ENCODE measurements around the gene LHX4. TPM values are rescaled to one million over a fixed set of nuclear protein-coding genes. Genes with fewer than 3 reads are reported as not detected.

LHX4 gene
- 1 to 10 TPM in 1 of 4 donors, under 1 TPM in 3; 0.18 to 2.9 (median 0.25) TPM for polyA plus RNA-seq
- long read RNA-seq, donor 1: 0 reads
- long read RNA-seq, donor 2, partial matches to known transcripts: 0 of 14 reads
- long read RNA-seq, donor 2, other reads (novel, unspliced or antisense): 14 of 14 reads
- long read RNA-seq, donor 3: 0 reads
- long read RNA-seq, donor 4: 0 reads
- long read RNA-seq, donor 5: 0 reads
- long read RNA-seq, donor 6: 0 reads
- long read RNA-seq, donor 7: 0 reads
- long read RNA-seq, donor 8: 0 reads
- long read RNA-seq, donor 9: 0 reads
- long read RNA-seq, donor 10, partial matches to known transcripts: 66 of 66 reads
- long read RNA-seq, donor 10, other reads (novel, unspliced or antisense): 0 of 66 reads

DNA sequence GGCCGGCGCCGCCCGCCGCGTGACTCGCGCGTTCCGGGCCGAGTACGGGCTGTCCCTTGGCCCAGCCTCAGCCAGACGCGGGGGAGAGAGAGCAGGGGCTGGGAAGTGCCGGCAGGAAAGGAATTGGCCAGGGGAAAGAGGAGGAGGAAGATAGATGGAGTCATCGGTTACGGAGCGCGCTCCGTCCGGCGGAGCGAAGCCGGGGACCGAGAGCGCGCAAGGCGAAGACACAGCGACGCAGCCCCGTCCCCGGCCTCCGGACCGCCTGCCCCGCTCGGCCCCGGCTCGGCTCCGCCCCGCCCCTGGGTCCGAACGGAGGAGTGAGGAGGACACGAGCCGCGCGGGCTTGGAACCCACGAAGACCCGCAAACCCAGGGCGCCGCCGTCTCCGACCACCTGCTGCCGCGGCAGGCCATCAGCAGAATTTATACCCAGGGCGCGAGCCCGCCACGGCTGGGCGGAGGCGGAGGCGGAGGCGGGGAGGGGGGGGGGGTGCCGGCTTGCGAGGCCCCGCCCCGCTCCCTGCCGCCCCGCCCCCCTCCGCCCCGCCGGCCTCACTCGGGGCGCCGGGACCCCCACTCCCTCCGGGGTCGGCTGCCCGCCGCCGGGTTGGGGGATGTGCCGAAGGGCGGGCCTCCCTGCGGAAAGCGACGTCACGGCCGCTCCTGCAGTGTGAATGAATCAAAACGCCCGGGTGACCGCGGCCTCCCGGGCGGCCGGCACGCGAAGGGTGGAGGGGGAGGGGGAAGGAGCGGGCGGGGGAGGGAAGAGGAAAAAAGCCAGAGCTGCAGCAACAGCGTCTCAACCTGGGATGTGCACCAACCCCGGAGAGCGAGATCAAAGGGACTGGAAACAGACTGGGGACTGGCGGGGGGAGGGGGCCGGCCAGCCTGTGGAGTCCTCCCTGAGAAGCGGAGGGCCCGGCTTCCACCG is at the start of gene LHX4:
TSS of gene LHX4 (plus strand) at position 782 of the 933 bp plus-strand sequence. CDS start 266 bp downstream, outside the sequence.
- peak in 1 of 2 donors; percentile 57 for DNase-seq
- 0 to 1% (median 1%) methylated on average over 59 to 104 of the region's 105 CpGs for WGBS, 3 donors

DNA sequence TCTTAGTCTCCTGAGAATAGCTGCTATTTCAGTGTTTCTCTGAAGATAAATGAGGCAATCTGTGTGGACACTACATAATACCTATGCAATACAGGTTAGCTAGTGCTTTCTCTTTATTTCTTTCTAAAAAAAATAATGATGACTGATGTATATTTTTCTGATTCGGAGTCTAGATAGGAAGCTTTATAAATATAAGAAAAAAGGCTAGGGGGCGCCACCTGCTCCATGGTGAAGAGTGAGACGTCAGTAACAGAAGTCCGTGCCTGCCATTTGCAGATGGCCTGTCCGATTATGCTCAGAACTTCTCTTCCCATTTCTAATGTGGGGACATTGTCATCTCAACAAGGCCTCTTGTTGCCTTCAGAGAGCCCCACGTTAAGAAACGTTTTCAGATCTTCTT is 49.0 kb upstream of the LHX4 start:
- no peak for DNase-seq
- Histone ChIP-seq H3K4me3 (ENCODE audit: low read depth in 1 of 3, low read length in 3 of 3) (no peak overlapping the region), H3K4me1 (ENCODE audit: control insufficient read depth in 3 of 3, insufficient read depth in 2 of 3, low read depth in 1 of 3, low read length in 2 of 3) (no peaks in the 10 kb centered on the region), H3K9me3 (ENCODE audit: control insufficient read depth in 2 of 2, insufficient read depth in 1 of 2, low read depth in 1 of 2, low read length in 1 of 2) (no peaks in the 10 kb centered on the region), H3K36me3 (ENCODE audit: control insufficient read depth in 3 of 3, insufficient read depth in 2 of 3, low read depth in 1 of 3, low read length in 3 of 3) (peaks cover 5 to 42% (median 9%) of the 10 kb centered on the region in 3 donors), H3K27me3 (ENCODE audit: control insufficient read depth in 3 of 3, insufficient read depth in 3 of 3, low read length in 3 of 3) (no peaks in the 10 kb centered on the region), H3K27ac (ENCODE audit: low read depth in 1 of 3, low read length in 2 of 3) (no peak overlapping the region)
- WGBS, 3 donors: 85% methylated on average over 7 of the region's 7 CpGs
- FAIRE-seq: no peak

More for the DNA sequence above, at the start of gene LHX4:
- Histone ChIP-seq H3K27ac (ENCODE audit: low read depth in 1 of 3, low read length in 2 of 3) (no peak within 1 kb of the TSS), H3K4me1 (ENCODE audit: control insufficient read depth in 3 of 3, insufficient read depth in 2 of 3, low read depth in 1 of 3, low read length in 2 of 3) (peaks cover 4 to 13% (median 5%) of the 10 kb centered on the region in 3 donors), H3K36me3 (ENCODE audit: control insufficient read depth in 3 of 3, insufficient read depth in 2 of 3, low read depth in 1 of 3, low read length in 3 of 3) (no peaks in the 10 kb centered on the region), H3K4me3 (ENCODE audit: low read depth in 1 of 3, low read length in 3 of 3) (peak within 1 kb of the TSS; percentile 15 to 71 (median 34)), H3K27me3 (ENCODE audit: control insufficient read depth in 3 of 3, insufficient read depth in 3 of 3, low read length in 3 of 3) (peaks cover 20 to 90% (median 54%) of the 10 kb centered on the region in 3 donors), H3K9me3 (ENCODE audit: control insufficient read depth in 2 of 2, insufficient read depth in 1 of 2, low read depth in 1 of 2, low read length in 1 of 2) (peaks cover 0 to 3% of the 10 kb centered on the region in 2 donors)
- FAIRE-seq: no peak

DNA sequence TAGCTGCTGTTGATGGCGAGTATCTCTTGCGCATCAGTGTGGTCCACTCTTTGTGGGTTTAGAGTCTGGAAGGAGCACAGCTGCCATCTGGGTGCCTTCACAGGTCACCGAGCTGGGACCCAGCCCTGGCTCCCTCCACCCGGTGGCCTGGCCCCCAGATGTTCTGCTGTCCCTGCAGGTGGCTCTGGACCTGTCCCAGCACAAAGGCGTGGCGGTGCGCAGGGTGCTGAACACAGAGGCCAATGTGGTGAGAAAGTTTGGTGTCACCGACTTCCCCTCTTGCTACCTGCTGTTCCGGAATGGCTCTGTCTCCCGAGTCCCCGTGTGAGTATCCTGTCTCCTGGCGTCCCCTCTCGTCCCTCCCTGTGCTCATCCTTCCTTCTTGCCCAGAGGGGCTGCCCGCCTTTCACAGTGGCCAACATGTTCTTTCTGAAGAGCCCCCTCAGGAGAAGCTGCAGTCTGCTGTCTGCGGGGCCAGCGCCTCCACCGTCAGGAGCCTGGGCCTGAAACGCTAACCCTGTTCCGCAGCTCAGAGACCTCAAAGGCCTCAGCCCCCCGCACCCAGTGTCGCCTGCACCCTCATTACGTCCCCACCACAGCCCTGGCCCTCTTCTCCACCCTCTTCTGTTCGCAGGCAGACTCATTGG is 47.9 kb upstream of the LHX4 start:
- H3K9me3 ChIP-seq (ENCODE audit: control insufficient read depth in 2 of 2, insufficient read depth in 1 of 2, low read depth in 1 of 2, low read length in 1 of 2): no peaks in the 10 kb centered on the region
- H3K4me3 ChIP-seq (ENCODE audit: low read depth in 1 of 3, low read length in 3 of 3): no peak overlapping the region
- H3K27ac ChIP-seq (ENCODE audit: low read depth in 1 of 3, low read length in 2 of 3): no peak overlapping the region
- FAIRE-seq: no peak
- no peaks in the 10 kb centered on the region for H3K4me1 ChIP-seq (ENCODE audit: control insufficient read depth in 3 of 3, insufficient read depth in 2 of 3, low read depth in 1 of 3, low read length in 2 of 3)
- H3K36me3 ChIP-seq (ENCODE audit: control insufficient read depth in 3 of 3, insufficient read depth in 2 of 3, low read depth in 1 of 3, low read length in 3 of 3): peaks cover 7 to 46% (median 7%) of the 10 kb centered on the region in 3 donors
- H3K27me3 ChIP-seq (ENCODE audit: control insufficient read depth in 3 of 3, insufficient read depth in 3 of 3, low read length in 3 of 3): no peaks in the 10 kb centered on the region
- no peak for DNase-seq
- WGBS, 3 donors: 92 to 96% (median 95%) methylated on average over 23 of the region's 23 CpGs

GRCh38 chr1:180182643-180183311 is 47.3 kb upstream of the LHX4 start:
- DNase-seq (no peak), FAIRE-seq (no peak)
- WGBS, 3 donors: 90 to 94% (median 93%) methylated on average over 21 to 22 of the region's 22 CpGs
- Histone ChIP-seq H3K4me3 (ENCODE audit: low read depth in 1 of 3, low read length in 3 of 3) (no peak overlapping the region), H3K9me3 (ENCODE audit: control insufficient read depth in 2 of 2, insufficient read depth in 1 of 2, low read depth in 1 of 2, low read length in 1 of 2) (no peaks in the 10 kb centered on the region), H3K4me1 (ENCODE audit: control insufficient read depth in 3 of 3, insufficient read depth in 2 of 3, low read depth in 1 of 3, low read length in 2 of 3) (no peaks in the 10 kb centered on the region), H3K36me3 (ENCODE audit: control insufficient read depth in 3 of 3, insufficient read depth in 2 of 3, low read depth in 1 of 3, low read length in 3 of 3) (peaks cover 7 to 52% (median 7%) of the 10 kb centered on the region in 3 donors), H3K27me3 (ENCODE audit: control insufficient read depth in 3 of 3, insufficient read depth in 3 of 3, low read length in 3 of 3) (no peaks in the 10 kb centered on the region), H3K27ac (ENCODE audit: low read depth in 1 of 3, low read length in 2 of 3) (no peak overlapping the region)

- no peaks in the 10 kb centered on the region for H3K4me1 ChIP-seq (ENCODE audit: control insufficient read depth in 3 of 3, insufficient read depth in 2 of 3, low read depth in 1 of 3, low read length in 2 of 3)
- FAIRE-seq (no peak), DNase-seq (no peak)
- H3K36me3 ChIP-seq (ENCODE audit: control insufficient read depth in 3 of 3, insufficient read depth in 2 of 3, low read depth in 1 of 3, low read length in 3 of 3): peaks cover 7 to 54% (median 7%) of the 10 kb centered on the region in 3 donors
- no peaks in the 10 kb centered on the region for H3K9me3 ChIP-seq (ENCODE audit: control insufficient read depth in 2 of 2, insufficient read depth in 1 of 2, low read depth in 1 of 2, low read length in 1 of 2)
- H3K27me3 ChIP-seq (ENCODE audit: control insufficient read depth in 3 of 3, insufficient read depth in 3 of 3, low read length in 3 of 3): no peaks in the 10 kb centered on the region
- H3K27ac ChIP-seq (ENCODE audit: low read depth in 1 of 3, low read length in 2 of 3): no peak overlapping the region
- WGBS, 3 donors: 94 to 96% (median 95%) methylated on average over 10 of the region's 10 CpGs
- no peak overlapping the region for H3K4me3 ChIP-seq (ENCODE audit: low read depth in 1 of 3, low read length in 3 of 3)
These were observed 46.6 kb upstream of the LHX4 start for GRCh38 chr1:180183426-180183825.

- no peaks in the 10 kb centered on the region for H3K9me3 ChIP-seq (ENCODE audit: control insufficient read depth in 2 of 2, insufficient read depth in 1 of 2, low read depth in 1 of 2, low read length in 1 of 2)
- FAIRE-seq (no peak), DNase-seq (no peak)
- 88 to 99% (median 94%) methylated on average over 9 of the region's 9 CpGs for WGBS, 3 donors
- H3K4me3 ChIP-seq (ENCODE audit: low read depth in 1 of 3, low read length in 3 of 3): no peak overlapping the region
- no peaks in the 10 kb centered on the region for H3K4me1 ChIP-seq (ENCODE audit: control insufficient read depth in 3 of 3, insufficient read depth in 2 of 3, low read depth in 1 of 3, low read length in 2 of 3)
- H3K36me3 ChIP-seq (ENCODE audit: control insufficient read depth in 3 of 3, insufficient read depth in 2 of 3, low read depth in 1 of 3, low read length in 3 of 3): peaks cover 7 to 60% (median 7%) of the 10 kb centered on the region in 3 donors
- no peaks in the 10 kb centered on the region for H3K27me3 ChIP-seq (ENCODE audit: control insufficient read depth in 3 of 3, insufficient read depth in 3 of 3, low read length in 3 of 3)
- no peak overlapping the region for H3K27ac ChIP-seq (ENCODE audit: low read depth in 1 of 3, low read length in 2 of 3)
These were observed 46.0 kb upstream of the LHX4 start for GRCh38 chr1:180184041-180184440.

GRCh38 chr1:180185281-180185680 is 44.8 kb upstream of the LHX4 start:
- no peak for DNase-seq
- peaks cover 7 to 60% (median 7%) of the 10 kb centered on the region in 3 donors for H3K36me3 ChIP-seq (ENCODE audit: control insufficient read depth in 3 of 3, insufficient read depth in 2 of 3, low read depth in 1 of 3, low read length in 3 of 3)
- FAIRE-seq: no peak
- no peaks in the 10 kb centered on the region for H3K4me1 ChIP-seq (ENCODE audit: control insufficient read depth in 3 of 3, insufficient read depth in 2 of 3, low read depth in 1 of 3, low read length in 2 of 3)
- no peak overlapping the region for H3K27ac ChIP-seq (ENCODE audit: low read depth in 1 of 3, low read length in 2 of 3)
- H3K4me3 ChIP-seq (ENCODE audit: low read depth in 1 of 3, low read length in 3 of 3): no peak overlapping the region
- WGBS, 3 donors: 81 to 92% (median 84%) methylated on average over 5 of the region's 5 CpGs
- no peaks in the 10 kb centered on the region for H3K9me3 ChIP-seq (ENCODE audit: control insufficient read depth in 2 of 2, insufficient read depth in 1 of 2, low read depth in 1 of 2, low read length in 1 of 2)
- H3K27me3 ChIP-seq (ENCODE audit: control insufficient read depth in 3 of 3, insufficient read depth in 3 of 3, low read length in 3 of 3): no peaks in the 10 kb centered on the region

All from small intestine (tissue), 16 donors.